Amygdala (tissue), 56 donors: ENCODE results near the gene AGER.
A peak's percentile ranks its signal among the peaks of the same experiment; 100 is the strongest.
"Not testable (repeated sequence)": the region's sequence is repeated elsewhere in the genome, so short reads cannot be mapped to it uniquely, and the experiment has no call there.

Experiments
- DNase-seq, 56 donors: peaks; one replicate each; lab custom pipeline; 2025; lab: John Stamatoyannopoulos, UW

The AGER gene

GRCh38 chr6:32200711-32201475 is 16.8 kb upstream of the AGER start:
- DNase-seq, result no peak

- no peak for DNase-seq
Measured at GRCh38 chr6:32198866-32199265, 14.8 kb upstream of the AGER start.

GRCh38 chr6:32198345-32198696 is 14.3 kb upstream of the AGER start:
- no peak for DNase-seq

- peak in 21 of 56 donors; percentile 23 to 78 (median 51) for DNase-seq
Measured at GRCh38 chr6:32196682-32197616, 12.9 kb upstream of the AGER start.

DNA sequence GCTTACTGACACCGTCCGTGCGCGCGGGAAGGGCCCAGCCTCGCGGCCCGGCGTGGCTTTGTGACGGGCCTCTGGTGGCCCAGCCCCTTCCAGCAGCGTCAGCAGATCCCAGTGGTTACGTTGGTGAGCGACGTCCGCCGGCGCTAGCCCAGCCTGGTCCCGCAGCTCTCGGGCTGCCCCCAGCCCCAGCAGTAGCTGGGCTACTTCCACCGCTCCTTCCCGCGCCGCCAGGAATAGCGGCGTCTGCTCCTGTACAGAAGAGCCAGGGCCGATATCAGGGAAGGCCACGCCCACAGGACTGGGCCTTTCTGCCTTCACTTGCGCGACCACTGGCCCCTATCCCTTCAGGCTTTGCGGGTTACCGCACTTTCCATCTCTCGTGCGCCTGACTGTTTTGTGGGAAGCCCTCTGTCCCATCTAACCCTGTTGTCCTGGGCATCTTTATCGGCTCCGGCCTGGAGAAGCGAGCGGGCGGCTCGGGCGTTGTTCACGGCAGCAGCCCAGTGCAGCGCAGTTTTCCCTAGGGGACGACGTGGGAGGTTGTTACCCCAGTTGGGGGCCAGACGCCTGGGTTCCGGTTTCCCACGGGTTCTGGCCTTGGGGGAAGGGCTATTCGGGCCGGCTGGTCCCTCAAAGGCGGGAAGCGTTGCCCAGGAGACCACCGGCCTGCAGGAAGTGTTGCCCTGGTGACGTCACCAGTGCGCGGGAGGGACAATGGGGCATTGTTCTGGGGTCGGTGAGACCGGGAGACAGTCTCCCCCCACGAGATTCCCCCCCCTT is 12.0 kb upstream of the AGER start:
- DNase-seq, result peak; percentile 61 to 97 (median 90)

DNA sequence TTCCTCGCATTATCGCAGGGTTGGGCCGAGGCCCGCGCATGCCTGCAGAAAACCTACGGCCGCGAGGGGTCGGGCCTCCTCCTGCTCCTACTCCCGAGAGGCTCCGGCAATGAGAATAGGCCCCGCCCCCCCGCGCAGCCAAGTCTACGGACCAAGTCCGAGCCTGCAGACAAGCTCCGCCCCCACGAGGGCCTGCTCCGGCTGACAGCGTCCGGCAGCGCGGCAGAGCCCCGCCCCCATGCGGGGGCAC is 11.5 kb upstream of the AGER start:
- peak; percentile 91 to 100 (median 100) for DNase-seq

- DNase-seq, result peak in 15 of 56 donors; percentile 12 to 73 (median 55)
Measured at GRCh38 chr6:32194825-32195651, 11.0 kb upstream of the AGER start.

- no peak for DNase-seq
Measured at GRCh38 chr6:32194388-32194787, 10.3 kb upstream of the AGER start.

GRCh38 chr6:32193096-32193495 is 9.0 kb upstream of the AGER start:
- DNase-seq, result not testable (repeated sequence)

GRCh38 chr6:32192608-32193039 is 8.6 kb upstream of the AGER start, which contains the start of gene GPSM3:
Gene GPSM3 (minus strand): TSS chr6:32192643. CDS start chr6:32192513, 130 bp downstream.
- DNase-seq, result peak in 7 of 56 donors; percentile 16 to 39 (median 23)

DNA sequence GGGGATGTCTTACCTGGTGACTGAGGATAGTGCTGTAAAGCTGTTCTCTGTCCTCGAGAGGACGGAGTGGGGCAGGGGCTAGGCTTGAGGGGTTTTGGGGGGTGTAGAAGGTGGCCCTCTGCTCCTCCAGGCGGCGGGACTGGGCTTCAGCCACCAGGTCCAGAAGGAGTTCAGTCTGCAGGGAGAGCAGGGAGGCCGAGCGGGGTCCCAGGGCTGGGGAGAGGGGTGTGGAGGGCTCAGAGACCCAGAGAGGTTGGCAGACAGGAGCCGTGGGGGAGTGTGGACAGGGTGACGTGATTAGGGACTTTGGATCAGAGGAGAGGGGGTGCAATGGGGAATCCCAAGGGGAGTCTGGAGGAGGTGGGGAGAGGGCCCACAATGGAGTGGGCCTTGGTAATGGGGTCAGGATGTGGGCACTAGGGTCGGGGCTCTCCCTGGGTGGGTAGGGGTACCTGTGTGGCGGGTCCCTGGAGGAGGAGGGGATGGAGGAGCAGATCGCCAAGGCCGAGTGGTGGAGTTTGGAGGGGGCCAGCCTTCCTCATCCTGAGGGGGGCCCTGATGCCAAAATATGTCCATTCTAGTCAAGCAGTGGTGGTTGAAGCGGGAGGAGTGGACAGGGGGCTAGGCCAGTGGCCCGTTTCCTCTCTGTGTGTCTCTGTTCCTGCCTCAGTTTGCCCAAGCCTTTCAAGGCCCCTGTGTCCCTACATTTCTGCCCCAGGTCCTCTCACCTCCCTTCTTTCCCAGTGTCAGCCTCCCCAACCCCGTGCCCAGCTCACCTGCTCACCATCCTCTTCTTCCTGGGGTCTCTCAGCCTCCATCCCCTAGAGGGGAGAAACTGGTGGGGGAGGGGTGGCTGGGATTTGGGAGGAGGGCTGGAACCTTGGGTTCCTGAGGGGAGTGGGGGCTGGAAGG is 7.9 kb upstream of the AGER start:
- no peak for DNase-seq

- DNase-seq, result no peak
Measured at GRCh38 chr6:32190911-32191677, 7.0 kb upstream of the AGER start.

- DNase-seq, result peak in 55 of 56 donors; percentile 38 to 95 (median 85)
Measured at GRCh38 chr6:32190054-32190851, 6.2 kb upstream of the AGER start, which contains the start of gene PBX2. Gene PBX2 (minus strand): TSS chr6:32190202. CDS start chr6:32189915, 287 bp downstream.

DNA sequence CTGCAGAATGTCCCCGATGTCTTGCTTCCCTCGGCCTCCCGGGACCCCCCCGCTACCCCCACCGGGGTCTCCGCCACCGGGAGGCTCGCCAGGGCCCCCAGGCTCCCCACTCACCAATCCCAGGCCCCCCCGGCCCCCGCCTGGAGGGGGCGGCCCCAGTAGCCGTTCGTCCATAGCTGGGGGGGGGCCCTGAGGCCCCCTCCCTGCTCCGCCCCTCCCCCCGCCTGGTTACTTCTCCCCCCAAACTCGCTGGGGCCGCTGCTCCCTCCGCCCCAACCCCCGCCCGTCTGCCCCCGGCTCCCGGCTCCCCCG is 5.6 kb upstream of the AGER start:
- peak in 3 of 56 donors; percentile 63 to 83 (median 67) for DNase-seq

DNA sequence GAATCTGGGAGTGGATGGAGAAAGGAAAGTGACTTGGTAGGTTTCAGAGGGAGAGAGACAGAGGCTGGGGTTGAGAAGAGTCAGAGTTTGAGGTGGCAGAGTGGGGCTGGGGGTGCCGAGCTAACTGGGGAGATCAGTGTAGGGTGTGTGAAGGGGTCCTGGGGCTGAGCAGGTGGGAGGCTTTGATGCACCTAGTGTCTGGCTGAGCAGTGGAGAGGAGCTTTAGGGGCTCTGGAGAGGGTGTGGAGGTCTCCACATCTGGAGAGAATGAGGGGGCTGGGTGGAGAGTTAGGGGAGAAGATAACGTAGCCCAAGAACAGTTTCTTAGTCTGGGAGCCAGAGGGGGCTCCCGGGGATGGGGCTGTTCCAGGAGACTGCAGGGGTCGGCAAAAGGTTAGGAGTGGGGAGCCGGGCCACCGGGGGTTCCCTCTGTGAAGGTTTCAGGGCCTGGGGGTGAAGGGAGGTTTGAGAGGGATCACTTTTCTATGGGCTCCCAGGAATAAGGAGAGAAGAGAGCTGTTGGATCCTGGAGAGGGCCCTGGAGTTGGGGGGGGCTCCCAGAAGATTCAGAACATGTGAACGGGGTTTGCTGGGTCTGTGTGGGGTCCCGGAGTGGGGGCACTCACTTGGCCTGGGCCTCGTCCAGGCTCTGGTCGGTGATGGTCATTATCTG is 5.2 kb upstream of the AGER start:
- peak in 2 of 56 donors; percentile 34 to 48 for DNase-seq

DNA sequence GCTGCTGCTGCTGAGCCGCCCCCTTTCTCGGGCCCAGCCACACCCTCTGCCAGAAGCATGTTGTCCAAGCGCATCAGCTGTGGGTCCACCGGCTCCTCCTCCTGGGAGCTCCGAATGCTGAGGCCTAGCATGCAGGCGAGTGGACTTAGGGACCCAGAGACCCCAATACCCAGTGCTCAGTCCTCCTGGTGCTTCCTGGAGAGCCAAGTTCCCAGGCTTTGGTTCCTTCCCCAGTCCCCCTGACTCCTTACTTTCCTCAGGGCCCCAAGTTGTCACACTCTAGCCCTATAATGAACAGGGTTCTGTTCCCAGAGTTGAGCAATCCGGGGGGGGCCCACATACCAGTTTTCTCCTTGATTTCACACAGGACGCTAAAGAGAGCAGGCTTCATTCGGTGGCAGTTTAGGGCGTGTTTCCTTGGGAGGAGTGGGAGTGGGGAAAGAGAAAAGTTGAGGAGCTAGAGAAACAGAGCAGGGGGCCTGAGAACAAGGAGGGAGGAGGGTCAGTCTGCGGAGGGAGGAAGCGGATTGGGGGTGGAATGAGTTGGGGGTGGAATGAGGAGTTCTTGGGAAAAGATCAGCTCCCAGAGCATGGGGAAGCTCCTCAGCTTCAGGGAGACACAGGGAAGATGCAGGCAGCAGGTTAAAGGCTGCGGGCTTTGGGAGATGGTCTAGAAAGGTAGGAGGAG is 4.5 kb upstream of the AGER start:
- no peak for DNase-seq
